ENCODE measurements around the gene ZBTB49. TPM values are rescaled to one million over a fixed set of nuclear protein-coding genes. Genes with fewer than 3 reads are reported as not detected.
A peak's percentile ranks its signal among the peaks of the same experiment; 100 is the strongest.
"Not testable (repeated sequence)": the region's sequence is repeated elsewhere in the genome, so short reads cannot be mapped to it uniquely, and the experiment has no call there.

Gene ZBTB49
- total RNA-seq, result 1 to 10 TPM; 5.7 to 6.0 TPM

- DNase-seq, result peak; percentile 96
- H3K27ac Mint-ChIP-seq, result peak within 1 kb of the TSS; percentile 92
- peaks cover 43% of the 10 kb centered on the region for H3K4me1 Mint-ChIP-seq
- H3K36me3 Mint-ChIP-seq, result peaks cover 21% of the 10 kb centered on the region
- H3K4me3 Mint-ChIP-seq, result peak within 1 kb of the TSS; percentile 97
- no peaks in the 10 kb centered on the region for H3K9me3 Mint-ChIP-seq
- no peaks in the 10 kb centered on the region for H3K27me3 Mint-ChIP-seq
Measured at GRCh38 chr4:4289941-4290850, at the start of gene ZBTB49, which contains the start of gene LYAR. Gene ZBTB49, plus strand, starts transcription at chr4:4290251. Its CDS starts 9,695 bp downstream, at chr4:4299946. Gene LYAR, minus strand, starts transcription at chr4:4290154. Its CDS starts 6,412 bp downstream, at chr4:4283742.

DNA sequence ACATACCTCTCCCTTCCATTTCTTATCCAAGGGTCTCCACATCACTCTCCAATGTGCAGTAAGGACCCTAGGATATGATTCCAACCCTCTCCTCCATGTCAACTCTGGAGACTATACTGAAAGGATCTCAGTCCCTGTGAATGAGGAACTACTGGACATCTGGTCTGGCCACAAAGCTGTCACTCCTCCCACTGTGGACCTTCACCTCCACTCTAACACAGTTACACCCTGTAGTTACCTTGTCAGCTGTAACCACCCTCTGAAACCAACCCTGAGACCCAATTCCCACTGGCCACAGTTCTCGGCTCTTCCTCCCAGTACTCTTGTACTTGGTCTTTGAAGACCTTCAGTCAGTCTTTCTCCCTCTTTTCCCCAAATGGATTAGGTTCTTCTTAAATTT is 44.9 kb upstream of the ZBTB49 start:
- no peak overlapping the region for H3K4me3 Mint-ChIP-seq
- no peak overlapping the region for H3K27ac Mint-ChIP-seq
- H3K27me3 Mint-ChIP-seq, result no peaks in the 10 kb centered on the region
- H3K4me1 Mint-ChIP-seq, result peaks cover 13% of the 10 kb centered on the region
- no peak for DNase-seq
- no peaks in the 10 kb centered on the region for H3K9me3 Mint-ChIP-seq
- peaks cover 14% of the 10 kb centered on the region for H3K36me3 Mint-ChIP-seq

GRCh38 chr4:4247696-4248028 is 42.4 kb upstream of the ZBTB49 start:
- Mint-ChIP-seq H3K4me1 (peaks cover 13% of the 10 kb centered on the region), H3K27ac (peak overlapping the region; percentile 97), H3K9me3 (no peaks in the 10 kb centered on the region), H3K36me3 (peaks cover 12% of the 10 kb centered on the region), H3K27me3 (no peaks in the 10 kb centered on the region), H3K4me3 (peak overlapping the region; percentile 95)
- DNase-seq, result no peak

- H3K27ac Mint-ChIP-seq, result peak within 1 kb of the TSS; percentile 97
- no peaks in the 10 kb centered on the region for H3K27me3 Mint-ChIP-seq
- DNase-seq, result peak; percentile 91
- H3K9me3 Mint-ChIP-seq, result no peaks in the 10 kb centered on the region
- H3K4me3 Mint-ChIP-seq, result peak within 1 kb of the TSS; percentile 95
- H3K4me1 Mint-ChIP-seq, result peaks cover 16% of the 10 kb centered on the region
- peaks cover 12% of the 10 kb centered on the region for H3K36me3 Mint-ChIP-seq
Measured at GRCh38 chr4:4248029-4248884, 41.8 kb upstream of the ZBTB49 start, which contains the start of gene TMEM128. Gene TMEM128, minus strand, starts transcription at chr4:4248223. Its CDS starts 21 bp downstream, at chr4:4248202.

DNA sequence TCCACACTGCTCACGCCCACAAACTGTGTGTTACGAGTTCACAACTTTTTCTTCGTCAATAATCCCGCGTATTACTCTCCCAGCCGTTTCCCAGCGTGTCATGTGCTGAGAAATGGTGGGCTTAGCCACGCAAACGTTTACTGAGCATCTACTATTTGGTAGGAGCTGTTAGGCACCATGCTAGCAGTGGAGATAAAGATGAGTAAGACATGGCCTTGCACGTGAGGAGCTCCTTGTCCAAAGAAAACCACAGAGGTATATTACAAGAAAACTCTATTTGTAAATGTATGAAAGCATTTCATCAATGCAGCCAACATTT is 41.2 kb upstream of the ZBTB49 start:
- DNase-seq, result no peak
- Mint-ChIP-seq H3K27me3 (no peaks in the 10 kb centered on the region), H3K27ac (peak overlapping the region; percentile 97), H3K4me1 (peaks cover 16% of the 10 kb centered on the region), H3K9me3 (no peaks in the 10 kb centered on the region), H3K4me3 (peak overlapping the region; percentile 95), H3K36me3 (peaks cover 7% of the 10 kb centered on the region)

DNA sequence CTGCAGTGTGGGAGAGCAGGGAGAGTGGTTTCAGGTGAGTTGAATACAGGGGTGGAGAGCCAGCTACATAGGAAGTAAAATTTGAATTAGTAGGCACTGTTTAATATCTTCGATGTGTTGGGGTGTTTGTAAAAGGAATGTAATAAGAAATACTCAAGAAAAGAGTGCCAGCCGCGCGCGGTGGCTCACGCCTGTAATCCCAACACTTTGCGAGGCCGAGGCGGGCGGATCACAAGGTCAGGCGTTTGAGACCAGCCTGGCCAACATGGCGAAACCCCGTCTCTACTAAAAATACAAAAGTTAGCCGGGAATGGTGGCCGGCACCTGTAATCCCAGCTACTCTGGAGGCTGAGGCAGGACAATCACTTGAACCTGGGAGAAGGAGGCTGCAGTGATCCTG is 40.7 kb upstream of the ZBTB49 start:
- H3K36me3 Mint-ChIP-seq, H3K9me3 Mint-ChIP-seq, DNase-seq, H3K4me3 Mint-ChIP-seq, H3K27me3 Mint-ChIP-seq: not testable (repeated sequence)
- Mint-ChIP-seq H3K27ac (peak overlapping the region; percentile 97), H3K4me1 (peaks cover 16% of the 10 kb centered on the region)

DNA sequence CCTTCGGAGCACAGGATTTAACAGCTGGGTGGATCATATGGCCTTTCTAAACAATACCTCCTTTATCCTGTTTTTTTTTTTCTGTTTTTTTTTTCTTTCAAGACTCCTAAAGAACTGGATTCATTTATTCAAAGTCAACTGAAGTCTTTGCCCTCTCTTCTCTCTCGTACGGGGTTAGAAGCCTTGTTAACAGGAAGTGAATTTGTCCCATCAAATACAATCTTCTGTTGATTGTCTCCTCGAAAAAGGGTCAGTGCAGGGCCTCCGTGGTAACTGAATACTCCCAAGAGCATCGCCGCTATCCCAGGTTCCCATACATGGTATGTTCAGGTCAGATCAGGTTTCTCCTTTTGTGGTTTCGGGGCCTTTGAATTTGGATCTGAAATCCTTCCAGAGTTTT is 40.2 kb upstream of the ZBTB49 start:
- DNase-seq, result no peak
- Mint-ChIP-seq H3K4me3 (no peak overlapping the region), H3K4me1 (peaks cover 14% of the 10 kb centered on the region), H3K27me3 (no peaks in the 10 kb centered on the region), H3K36me3 (peaks cover 7% of the 10 kb centered on the region), H3K9me3 (no peaks in the 10 kb centered on the region), H3K27ac (no peak overlapping the region)

- DNase-seq, result no peak
- peaks cover 3% of the 10 kb centered on the region for H3K4me1 Mint-ChIP-seq
- H3K9me3 Mint-ChIP-seq, result no peaks in the 10 kb centered on the region
- no peaks in the 10 kb centered on the region for H3K27me3 Mint-ChIP-seq
- no peaks in the 10 kb centered on the region for H3K36me3 Mint-ChIP-seq
- no peak overlapping the region for H3K4me3 Mint-ChIP-seq
- no peak overlapping the region for H3K27ac Mint-ChIP-seq
Measured at GRCh38 chr4:4254199-4254598, 35.9 kb upstream of the ZBTB49 start.

- H3K4me1 Mint-ChIP-seq, result peaks cover 3% of the 10 kb centered on the region
- no peaks in the 10 kb centered on the region for H3K27me3 Mint-ChIP-seq
- no peak for DNase-seq
- no peak overlapping the region for H3K4me3 Mint-ChIP-seq
- no peak overlapping the region for H3K27ac Mint-ChIP-seq
- H3K9me3 Mint-ChIP-seq, result no peaks in the 10 kb centered on the region
- no peaks in the 10 kb centered on the region for H3K36me3 Mint-ChIP-seq
Measured at GRCh38 chr4:4254666-4255065, 35.4 kb upstream of the ZBTB49 start.

DNA sequence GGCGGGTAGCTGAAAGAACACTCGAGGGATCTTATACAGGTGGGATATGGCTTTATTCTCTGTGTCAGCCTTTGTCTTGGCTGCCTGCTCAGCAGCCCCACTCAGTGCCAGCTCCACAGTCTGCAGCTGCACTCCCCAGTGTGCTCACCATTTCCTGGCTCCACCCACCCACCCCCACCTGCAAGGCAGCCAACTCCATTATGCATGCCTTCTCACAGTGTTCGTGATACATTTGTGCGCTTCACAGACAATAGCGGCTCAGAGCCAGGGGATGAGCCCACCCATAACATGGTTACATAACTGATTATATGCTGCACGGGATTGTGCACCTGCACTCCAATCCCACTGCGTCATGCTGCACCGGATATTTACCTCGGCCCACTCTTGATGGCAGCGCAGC is 33.3 kb upstream of the ZBTB49 start:
- Mint-ChIP-seq H3K27me3 (no peaks in the 10 kb centered on the region), H3K4me1 (peaks cover 3% of the 10 kb centered on the region), H3K9me3 (no peaks in the 10 kb centered on the region), H3K27ac (no peak overlapping the region), H3K4me3 (no peak overlapping the region), H3K36me3 (no peaks in the 10 kb centered on the region)
- no peak for DNase-seq

DNA sequence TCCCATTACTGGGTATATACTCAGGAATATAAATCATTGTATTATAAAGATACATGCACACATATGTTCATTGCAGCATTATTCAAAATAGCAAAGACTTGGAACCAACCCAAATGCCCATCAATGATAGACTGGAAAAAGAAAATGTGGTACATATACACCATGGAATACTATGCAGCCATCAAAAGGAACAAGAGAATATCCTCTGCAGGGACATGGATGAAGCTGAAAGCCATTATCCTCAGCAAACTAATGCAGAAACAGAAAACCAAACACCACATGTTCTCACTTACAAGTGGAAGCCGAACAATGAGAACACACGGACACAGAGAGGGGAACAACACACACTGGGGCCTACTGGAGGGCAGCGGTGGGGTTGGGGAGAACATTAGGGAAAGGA is 32.3 kb upstream of the ZBTB49 start:
- not testable (repeated sequence) for H3K9me3 Mint-ChIP-seq, H3K27ac Mint-ChIP-seq, H3K4me3 Mint-ChIP-seq, H3K27me3 Mint-ChIP-seq, H3K36me3 Mint-ChIP-seq, H3K4me1 Mint-ChIP-seq, DNase-seq

DNA sequence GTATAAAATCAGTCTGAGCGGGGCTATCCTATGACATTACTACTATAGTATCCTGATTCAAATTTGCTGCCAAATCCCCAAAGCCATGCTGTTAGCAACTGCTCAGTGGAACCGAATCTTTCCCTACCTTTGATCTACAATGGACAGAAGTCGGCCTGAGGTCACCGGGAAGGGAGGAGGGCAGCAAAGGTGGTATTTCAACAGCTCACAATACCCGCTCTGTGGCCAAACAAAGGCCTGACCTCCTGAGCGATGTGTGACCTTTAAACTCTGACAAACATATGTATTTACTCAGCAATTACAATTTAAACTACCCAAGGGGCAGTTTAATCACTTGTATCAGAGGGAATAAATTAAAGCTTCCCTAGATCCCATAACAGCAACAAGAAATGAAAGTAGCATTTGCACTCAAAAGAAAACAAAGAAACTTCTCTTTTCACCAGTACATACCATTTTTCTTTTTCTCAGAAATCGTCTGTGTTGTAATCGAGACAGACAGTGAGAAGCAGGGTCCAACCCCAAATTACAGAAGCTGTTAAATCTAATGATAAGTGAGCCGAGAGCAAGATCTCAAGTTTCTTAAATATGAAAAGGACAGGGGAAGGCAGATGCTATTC is 30.5 kb upstream of the ZBTB49 start:
- Mint-ChIP-seq H3K4me1 (no peaks in the 10 kb centered on the region), H3K27ac (no peak overlapping the region), H3K9me3 (no peaks in the 10 kb centered on the region)

GRCh38 chr4:4260185-4260751 is 29.8 kb upstream of the ZBTB49 start:
- Mint-ChIP-seq H3K9me3 (no peaks in the 10 kb centered on the region), H3K27me3 (no peaks in the 10 kb centered on the region), H3K4me3 (no peak overlapping the region), H3K4me1 (no peaks in the 10 kb centered on the region), H3K27ac (no peak overlapping the region), H3K36me3 (no peaks in the 10 kb centered on the region)
- no peak for DNase-seq

More for the DNA sequence above, 30.5 kb upstream of the ZBTB49 start:
- Mint-ChIP-seq H3K36me3 (no peaks in the 10 kb centered on the region), H3K4me3 (no peak overlapping the region), H3K27me3 (no peaks in the 10 kb centered on the region)
- no peak for DNase-seq

DNA sequence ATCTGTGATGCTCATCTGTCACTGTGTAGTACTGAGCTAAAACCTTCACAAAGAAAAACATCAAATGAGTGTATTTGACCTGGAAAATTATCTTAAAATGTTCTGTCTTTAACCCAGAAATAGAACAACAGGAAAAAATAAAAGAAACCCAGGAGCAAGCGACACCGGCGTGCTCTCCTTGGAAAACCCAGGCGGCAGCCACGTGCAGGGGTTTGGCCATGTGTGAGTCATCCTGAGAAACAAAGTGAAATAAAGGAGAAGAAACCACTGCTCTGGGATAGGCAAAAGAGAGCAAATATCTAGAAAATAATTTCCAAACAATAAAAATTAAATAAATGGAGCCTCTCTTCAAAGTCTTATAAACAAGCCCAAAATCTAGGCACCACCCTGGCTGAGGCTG is 22.1 kb upstream of the ZBTB49 start:
- H3K36me3 Mint-ChIP-seq, result peaks cover 28% of the 10 kb centered on the region
- H3K4me3 Mint-ChIP-seq, result no peak overlapping the region
- peaks cover 4% of the 10 kb centered on the region for H3K4me1 Mint-ChIP-seq
- no peak overlapping the region for H3K27ac Mint-ChIP-seq
- no peaks in the 10 kb centered on the region for H3K9me3 Mint-ChIP-seq
- no peaks in the 10 kb centered on the region for H3K27me3 Mint-ChIP-seq
- DNase-seq, result no peak

DNA sequence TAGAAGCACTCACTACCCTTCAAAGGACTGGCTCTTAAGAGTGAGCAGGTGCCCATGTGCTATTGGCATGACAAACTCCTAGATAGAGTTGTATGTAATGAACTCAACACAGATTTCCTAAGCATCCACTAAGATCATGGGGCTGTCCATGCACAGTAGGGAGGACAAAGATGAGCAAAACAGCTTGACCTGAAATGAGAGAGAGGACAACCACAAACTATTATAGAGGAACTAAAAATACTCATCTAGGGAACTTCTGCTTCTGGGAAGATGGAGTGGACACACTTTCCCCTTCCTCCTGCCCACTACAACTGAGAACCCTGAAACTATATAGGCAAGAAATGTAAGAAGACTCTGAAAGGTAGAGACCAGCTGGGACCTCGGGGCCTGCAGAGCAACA is 21.3 kb upstream of the ZBTB49 start:
- Mint-ChIP-seq H3K36me3 (peaks cover 31% of the 10 kb centered on the region), H3K27ac (peak overlapping the region; percentile 66), H3K4me1 (peaks cover 4% of the 10 kb centered on the region), H3K4me3 (no peak overlapping the region), H3K9me3 (no peaks in the 10 kb centered on the region), H3K27me3 (no peaks in the 10 kb centered on the region)
- DNase-seq, result no peak

All from activated naive CD8-positive, alpha-beta T cell treated with anti-CD3 and anti-CD28 coated beads for 36 hours (primary cell).